WTC11 (cell line): ENCODE results near the gene LTBP2. TPM values are rescaled to one million over a fixed set of nuclear protein-coding genes. Genes with fewer than 3 reads are reported as not detected.

Experiments
- ATAC-seq: fragments of 200-7000 bp; cut with Tn5 transposase; 2 replicates; pipeline ENCODE4 v1.10.0; 2021; ENCODE audit warnings: mild to moderate bottlenecking, moderate library complexity
- CTCF ChIA-PET: fragments of 300-600 bp; sonication (Branson Sonifier 250); formaldehyde crosslinking; loops from one replicate; lab custom pipeline; 2021; ENCODE audit warnings: antibody characterized with exemption; lab: Charles Lee
- POLR2A ChIA-PET: fragments of 350-600 bp; sonication (Branson Sonifier 250); formaldehyde crosslinking; loops from one replicate; lab custom pipeline; 2021; ENCODE audit warnings: antibody characterized with exemption; lab: Charles Lee
- DNase-seq: peaks from one replicate; pipeline ENCODE4 v3.0.0; 2021; ENCODE audit warnings: low spot score
- H3K27ac Mint-ChIP-seq: 2 replicates; pipeline ENCODE4 v1.8.0; 2021; ENCODE audit warnings: mixed read lengths
- H3K27me3 Mint-ChIP-seq: 2 replicates; pipeline ENCODE4 v1.8.0; 2021; ENCODE audit warnings: low read depth, mild to moderate bottlenecking, moderate library complexity, mixed read lengths
- H3K36me3 Mint-ChIP-seq: 2 replicates; pipeline ENCODE4 v1.8.0; 2021; ENCODE audit warnings: mixed read lengths
- H3K4me1 Mint-ChIP-seq: 2 replicates; pipeline ENCODE4 v1.8.0; 2022; ENCODE audit warnings: mixed read lengths
- H3K4me3 Mint-ChIP-seq: 2 replicates; pipeline ENCODE4 v1.8.0; 2021; ENCODE audit warnings: mild to moderate bottlenecking, moderate library complexity, mixed read lengths
- H3K9me3 Mint-ChIP-seq: 2 replicates; pipeline ENCODE4 v1.8.0; 2021; ENCODE audit warnings: mixed read lengths
- AR ChIP-seq: fragments of 250-450 bp; sonication (Bioruptor Pico); IDR thresholded peaks from 2 replicates; pipeline ENCODE4 v1.9.0; 2021; ENCODE audit warnings: mild to moderate bottlenecking
- CREM ChIP-seq: sonication (generic); formaldehyde crosslinking; IDR thresholded peaks from 2 replicates; pipeline ENCODE4 v1.8.1; 2022; ENCODE audit warnings: mild to moderate bottlenecking, missing genetic modification reagents, moderate library complexity
- CTCF ChIP-seq: fragments of 200-600 bp; IDR thresholded peaks from 2 replicates; pipeline ENCODE4 v1.8.0; 2022; ENCODE audit warnings: antibody characterized with exemption
- E2F4 ChIP-seq: sonication (generic); formaldehyde crosslinking; IDR thresholded peaks from 2 replicates; pipeline ENCODE4 v1.8.1; 2022; ENCODE audit warnings: low read depth, mild to moderate bottlenecking, moderate library complexity, missing genetic modification reagents, borderline replicate concordance
- FOXJ3 ChIP-seq: sonication (generic); formaldehyde crosslinking; IDR thresholded peaks from 2 replicates; pipeline ENCODE4 v1.9.0; 2021; ENCODE audit warnings: missing genetic modification reagents, mild to moderate bottlenecking, borderline replicate concordance
- JUN ChIP-seq: sonication (generic); formaldehyde crosslinking; IDR thresholded peaks from 2 replicates; pipeline ENCODE4 v1.8.0; 2023; ENCODE audit warnings: mild to moderate bottlenecking, missing genetic modification reagents
- KAT7 ChIP-seq: sonication (generic); formaldehyde crosslinking; IDR thresholded peaks from 2 replicates; pipeline ENCODE4 v1.8.1; 2023; ENCODE audit warnings: missing genetic modification reagents, mild to moderate bottlenecking, borderline replicate concordance
- MAX ChIP-seq: sonication (generic); formaldehyde crosslinking; IDR thresholded peaks from 2 replicates; pipeline ENCODE4 v1.8.0; 2022; ENCODE audit warnings: mild to moderate bottlenecking, missing genetic modification reagents
- MYBL2 ChIP-seq: sonication (generic); formaldehyde crosslinking; IDR thresholded peaks from 2 replicates; pipeline ENCODE4 v1.8.1; 2023; ENCODE audit warnings: mild to moderate bottlenecking, moderate library complexity, missing genetic modification reagents
- NFE2L1 ChIP-seq: sonication (generic); formaldehyde crosslinking; IDR thresholded peaks from 2 replicates; pipeline ENCODE4 v1.8.1; 2023; ENCODE audit warnings: missing genetic modification reagents
- PRRX2 ChIP-seq: fragments of 250-450 bp; sonication (Bioruptor Pico); IDR thresholded peaks from 2 replicates; pipeline ENCODE4 v1.8.0; 2021; ENCODE audit warnings: mild to moderate bottlenecking
- RELA ChIP-seq: sonication (generic); formaldehyde crosslinking; IDR thresholded peaks from 2 replicates; pipeline ENCODE4 v1.8.1; 2022; ENCODE audit warnings: missing genetic modification reagents, mild to moderate bottlenecking, borderline replicate concordance
- SMAD4 ChIP-seq: sonication (generic); formaldehyde crosslinking; IDR thresholded peaks from 2 replicates; pipeline ENCODE4 v1.8.0; 2022; ENCODE audit warnings: mild to moderate bottlenecking, missing genetic modification reagents
- TEAD4 ChIP-seq: sonication (generic); formaldehyde crosslinking; IDR thresholded peaks from 2 replicates; pipeline ENCODE4 v1.8.0; 2022; ENCODE audit warnings: mild to moderate bottlenecking, missing genetic modification reagents
- TP53 ChIP-seq: sonication (generic); formaldehyde crosslinking; IDR thresholded peaks from 2 replicates; pipeline ENCODE4 v1.8.1; 2023; ENCODE audit warnings: mild to moderate bottlenecking, missing genetic modification reagents
- USF1 ChIP-seq: sonication (generic); formaldehyde crosslinking; IDR thresholded peaks from 2 replicates; pipeline ENCODE4 v1.8.0; 2022; ENCODE audit warnings: mild to moderate bottlenecking, missing genetic modification reagents
- USF2 ChIP-seq: sonication (generic); formaldehyde crosslinking; IDR thresholded peaks from 2 replicates; pipeline ENCODE4 v1.8.1; 2023; ENCODE audit warnings: mild to moderate bottlenecking, missing genetic modification reagents, moderate library complexity
- ZBTB21 ChIP-seq: sonication (generic); formaldehyde crosslinking; IDR thresholded peaks from 2 replicates; pipeline ENCODE4 v1.8.1; 2023; ENCODE audit warnings: mild to moderate bottlenecking, missing genetic modification reagents, borderline replicate concordance
- ZBTB43 ChIP-seq: sonication (generic); formaldehyde crosslinking; IDR thresholded peaks from 2 replicates; pipeline ENCODE4 v1.8.1; 2023; ENCODE audit warnings: mild to moderate bottlenecking, missing genetic modification reagents
- ZNF317 ChIP-seq: sonication (generic); formaldehyde crosslinking; IDR thresholded peaks from 2 replicates; pipeline ENCODE4 v1.8.1; 2023; ENCODE audit warnings: low read depth, mild to moderate bottlenecking, moderate library complexity, missing genetic modification reagents, borderline replicate concordance
- ZNF396 ChIP-seq: fragments of 250-450 bp; sonication (Bioruptor Pico); IDR thresholded peaks from 2 replicates; pipeline ENCODE4 v1.8.0; 2021; ENCODE audit warnings: mild to moderate bottlenecking, moderate library complexity, borderline replicate concordance
- total RNA-seq: library from RNA; stranded (reverse); gene quantifications from 3 replicates; pipeline ENCODE4 v1.2.3, GENCODE V29; 2021

Gene LTBP2
- total RNA-seq, 1 experiment from 2014 or later, result 1.2 TPM

GRCh38 chr14:74516451-74517160 is 95.4 kb downstream of the LTBP2 start:
- H3K27ac Mint-ChIP-seq, result no peak overlapping the region
- ATAC-seq, result peak; percentile 79
- POLR2A ChIA-PET, result interaction anchor here (0.6 kb wide), 2 partner anchors 214 to 377 kb away, joined by 3 read pairs; partner anchors contain the start of gene ABCD4
- DNase-seq, result peak; percentile 57
- peaks cover 20% of the 10 kb centered on the region for H3K4me1 Mint-ChIP-seq
- no peak overlapping the region for H3K4me3 Mint-ChIP-seq
- CTCF ChIA-PET, result interaction anchor here (1.0 to 2.4 kb wide), 6 partner anchors 8 to 57 kb away, joined by 3 to 14 read pairs (median 4); no protein-coding TSS in a partner anchor
- H3K36me3 Mint-ChIP-seq, result no peaks in the 10 kb centered on the region
- peaks cover 5% of the 10 kb centered on the region; the same call in 1 of the 2 replicates for H3K9me3 Mint-ChIP-seq
- TF ChIP-seq CTCF (no peak), ZBTB43 (peak; percentile 45; the same call in 1 of the 2 replicates), NFE2L1 (0 out of 2 replicates have a peak, but pooled peaks have one; percentile 66)
- no peaks in the 10 kb centered on the region; the same call in 1 of the 2 replicates for H3K27me3 Mint-ChIP-seq

GRCh38 chr14:74515891-74516412 is 96.1 kb downstream of the LTBP2 start:
- CTCF ChIA-PET, result interaction anchor here (0.7 to 2.4 kb wide), 6 partner anchors 9 to 895 kb away, joined by 3 to 14 read pairs (median 4); no protein-coding TSS in a partner anchor
- no peak for ATAC-seq

More at GRCh38 chr14:74515891-74516412, 96.1 kb downstream of the LTBP2 start:
- Mint-ChIP-seq H3K27me3 (peaks cover 4% of the 10 kb centered on the region), H3K27ac (no peak overlapping the region), H3K4me3 (no peak overlapping the region), H3K4me1 (peaks cover 24% of the 10 kb centered on the region), H3K36me3 (no peaks in the 10 kb centered on the region), H3K9me3 (peaks cover 5% of the 10 kb centered on the region; the same call in 1 of the 2 replicates)
- no peak for TF ChIP-seq PRRX2
- TF ChIP-seq SMAD4 (CRISPR knock-in tag), result no peak
- TF ChIP-seq TP53 (CRISPR knock-in tag), result no peak
- TF ChIP-seq NFE2L1, result no peak
- no peak for TF ChIP-seq TEAD4 (CRISPR knock-in tag)
- TF ChIP-seq KAT7 (CRISPR knock-in tag), result no peak
- TF ChIP-seq E2F4 (CRISPR knock-in tag), result no peak
- TF ChIP-seq ZNF317 (CRISPR knock-in tag), result no peak
- no peak for TF ChIP-seq MAX (CRISPR knock-in tag)
- TF ChIP-seq MYBL2 (CRISPR knock-in tag), result no peak
- TF ChIP-seq CREM (CRISPR knock-in tag), result no peak
- TF ChIP-seq AR (CRISPR knock-in tag), result no peak
- TF ChIP-seq JUN (CRISPR knock-in tag), result no peak
- no peak for TF ChIP-seq FOXJ3 (CRISPR knock-in tag)
- TF ChIP-seq USF1 (CRISPR knock-in tag), result no peak
- TF ChIP-seq ZNF396 (CRISPR knock-in tag), result no peak
- no peak for TF ChIP-seq ZBTB21 (CRISPR knock-in tag)
- TF ChIP-seq USF2 (CRISPR knock-in tag), result no peak
- TF ChIP-seq RELA (CRISPR knock-in tag), result no peak
- POLR2A ChIA-PET, result interaction anchor here (0.8 kb wide), 1 partner anchor 12 kb away, joined by 3 read pairs; no protein-coding TSS in a partner anchor
- DNase-seq, result no peak
